OCI-LY1 (cell line): Measurements from ENCODE around the gene MMP13.

ENCODE experiments used
- CTCF ChIP-seq: fragments of 200-600 bp; sonication (generic), shearing (Covaris generic); IDR thresholded peaks from 2 replicates; pipeline ENCODE4 v1.5.1; 2017; ENCODE audit warnings: mild to moderate bottlenecking, antibody characterized with exemption, low read length, moderate library complexity, mixed read lengths
- EZH2 ChIP-seq: fragments of 200-600 bp; sonication (generic), shearing (Covaris generic); IDR thresholded peaks from 2 replicates; pipeline ENCODE4 v1.8.0; 2017; ENCODE audit warnings: borderline replicate concordance, mixed run types, mild to moderate bottlenecking, antibody characterized with exemption, low read length, moderate library complexity, mixed read lengths

DNA sequence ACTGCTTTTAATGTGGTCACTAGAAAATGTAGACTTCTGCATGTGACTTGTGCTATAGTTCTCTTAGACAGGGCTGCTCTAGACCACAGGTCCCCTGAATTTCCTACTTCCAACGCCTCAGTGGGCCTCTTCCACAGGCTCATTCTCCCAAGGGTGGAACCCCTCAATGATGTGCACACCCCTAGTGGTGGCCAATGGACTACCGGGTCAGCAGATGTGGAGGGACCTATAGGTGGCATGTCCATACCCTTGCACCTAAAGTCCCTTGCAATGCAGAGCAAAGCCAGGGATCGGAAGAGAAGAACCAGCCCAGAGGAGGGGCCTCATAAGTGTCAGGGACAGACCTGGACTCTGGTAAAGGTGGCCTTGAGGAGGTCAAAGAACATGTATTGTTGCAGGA, 20.0 kb downstream of the MMP13 start:
- no peak for TF ChIP-seq EZH2
- no peak for TF ChIP-seq CTCF
